Liver (tissue), 9 donors: ENCODE measurements around the gene CHSY1. TPM values are rescaled to one million over a fixed set of nuclear protein-coding genes. Genes with fewer than 3 reads are reported as not detected.

ENCODE experiments used
- DNase-seq: peaks from one replicate; pipeline ENCODE4 v3.0.0-alpha.2; 2017; ENCODE audit warnings: low spot score
- H3K27ac ChIP-seq, 2 donors: one replicate each; pipeline ENCODE4 v1.7.0; 2013; ENCODE audit warnings: inconsistent platforms in 2 of 2, low read length in 2 of 2, control low read depth in 1 of 2, low read depth in 1 of 2, mild to moderate bottlenecking in 1 of 2
- H3K27me3 ChIP-seq, 4 donors: one replicate each; pipeline versions ENCODE4 v1.6.1 to v1.7.0; 2013; ENCODE audit warnings: low read length in 3 of 4, inconsistent platforms in 1 of 4, mild to moderate bottlenecking in 1 of 4, moderate library complexity in 1 of 4; ENCODE audit not compliant: control insufficient read depth in 4 of 4, insufficient read depth in 4 of 4
- H3K36me3 ChIP-seq, 4 donors: one replicate each; pipeline versions ENCODE4 v1.6.1 to v1.7.0; 2013; ENCODE audit warnings: low read length in 3 of 4, mild to moderate bottlenecking in 3 of 4, low read depth in 1 of 4, moderate library complexity in 1 of 4; ENCODE audit not compliant: control insufficient read depth in 4 of 4, insufficient read depth in 3 of 4
- H3K4me1 ChIP-seq, 4 donors: one replicate each; pipeline versions ENCODE4 v1.6.1 to v1.7.0; 2013; ENCODE audit warnings: low read length in 3 of 4, mild to moderate bottlenecking in 3 of 4, moderate library complexity in 1 of 4; ENCODE audit not compliant: control insufficient read depth in 4 of 4, insufficient read depth in 4 of 4
- H3K4me3 ChIP-seq, 3 donors: one replicate each; pipeline versions ENCODE4 v1.6.1 to v1.7.0; 2013; ENCODE audit warnings: low read length in 3 of 3, control low read depth in 1 of 3, low read depth in 1 of 3, mild to moderate bottlenecking in 1 of 3
- H3K9ac ChIP-seq, 2 donors: one replicate each; pipeline ENCODE4 v1.7.0; 2013; ENCODE audit warnings: low read length in 2 of 2, mild to moderate bottlenecking in 2 of 2, moderate library complexity in 2 of 2, control low read depth in 1 of 2, low read depth in 1 of 2
- H3K9me3 ChIP-seq, 4 donors: one replicate each; pipeline versions ENCODE4 v1.6.1 to v1.7.0; 2013; ENCODE audit warnings: low read length in 3 of 4; ENCODE audit not compliant: control insufficient read depth in 4 of 4
- ATF3 ChIP-seq: IDR thresholded peaks from 2 replicates; pipeline ENCODE4 v1.6.1; 2016; ENCODE audit warnings: antibody characterized with exemption
- CTCF ChIP-seq: fragments of 150-350 bp; IDR thresholded peaks from 2 replicates; pipeline ENCODE4 v1.5.1; 2017; ENCODE audit warnings: improper control_type of control experiment, low read depth, low read length; ENCODE audit not compliant: missing input control
- EGR1 ChIP-seq, 2 donors: IDR thresholded peaks; 2 replicates each; pipeline ENCODE4 v1.6.1; 2016 to 2018; ENCODE audit warnings: antibody characterized with exemption in 2 of 2, low read depth in 2 of 2
- FOXA1 ChIP-seq: IDR thresholded peaks from 2 replicates; pipeline ENCODE4 v1.6.1; 2016; ENCODE audit warnings: antibody characterized with exemption
- FOXA2 ChIP-seq: IDR thresholded peaks from 2 replicates; pipeline ENCODE4 v1.6.1; 2016; ENCODE audit warnings: antibody characterized with exemption
- GABPA ChIP-seq, 2 donors: IDR thresholded peaks in 1 of 2; conservative IDR thresholded peaks in 1 of 2; 2 replicates each; pipeline ENCODE4 v1.6.1; 2016; ENCODE audit warnings: antibody characterized with exemption in 2 of 2, mild to moderate bottlenecking in 1 of 2, moderate library complexity in 1 of 2
- HNF4A ChIP-seq, 2 donors: conservative IDR thresholded peaks; 2 replicates each; pipeline ENCODE4 v1.6.1; 2016; ENCODE audit warnings: antibody characterized with exemption in 2 of 2, mild to moderate bottlenecking in 2 of 2
- HNF4G ChIP-seq: IDR thresholded peaks from 2 replicates; pipeline ENCODE4 v1.6.1; 2016; ENCODE audit warnings: antibody characterized with exemption
- JUND ChIP-seq, 2 donors: IDR thresholded peaks; 2 replicates each; pipeline ENCODE4 v1.6.1; 2016; ENCODE audit warnings: antibody characterized with exemption in 2 of 2
- MAX ChIP-seq: IDR thresholded peaks from 2 replicates; pipeline ENCODE4 v1.6.1; 2016; ENCODE audit warnings: antibody characterized with exemption
- NR2F2 ChIP-seq: IDR thresholded peaks from 2 replicates; pipeline ENCODE4 v1.6.1; 2016; ENCODE audit warnings: antibody characterized with exemption
- RAD21 ChIP-seq, 2 donors: IDR thresholded peaks; 2 replicates each; pipeline ENCODE4 v1.6.1; 2016; ENCODE audit warnings: antibody characterized with exemption in 2 of 2, mild to moderate bottlenecking in 2 of 2
- REST ChIP-seq: IDR thresholded peaks from 2 replicates; pipeline ENCODE4 v1.6.1; 2016; ENCODE audit warnings: antibody characterized with exemption, mild to moderate bottlenecking
- RXRA ChIP-seq, 2 donors: IDR thresholded peaks; 2 replicates each; pipeline ENCODE4 v1.6.1; 2017 to 2018; ENCODE audit warnings: antibody characterized with exemption in 2 of 2, mild to moderate bottlenecking in 1 of 2
- SP1 ChIP-seq: IDR thresholded peaks from 2 replicates; pipeline ENCODE4 v1.6.1; 2018; ENCODE audit warnings: antibody characterized with exemption, mild to moderate bottlenecking
- TAF1 ChIP-seq: conservative IDR thresholded peaks from 2 replicates; pipeline ENCODE4 v1.6.1; 2016; ENCODE audit warnings: antibody characterized with exemption, mild to moderate bottlenecking
- ZBTB33 ChIP-seq: IDR thresholded peaks from 2 replicates; pipeline ENCODE4 v1.6.1; 2016; ENCODE audit warnings: antibody characterized with exemption
- WGBS: extraction: QIAGEN DNeasy Blood & Tissue Kit; methylation state at CpG from one replicate; pipeline ENCODE4 v1.1.7; 2013; 5-methylcytosine and 5-hydroxymethylcytosine counted together
- polyA plus RNA-seq, 2 donors: library from polyadenylated mRNA; stranded (reverse) in 1 of 2; unstranded in 1 of 2; fragments of 200-250 nt in 1 of 2; fragments of >200 nt in 1 of 2; fragmentation: Nextera tagmentation in 1 of 2; extraction: Ambion mirVana in 1 of 2; gene quantifications; one replicate each; pipeline versions ENCODE4 v1.2.1 to v1.2.3, GENCODE V29; 2013 to 2015
- total RNA-seq, 2 donors: library from RNA; depleted of rRNA; stranded (reverse); fragments of >200 nt; gene quantifications; one replicate each; pipeline ENCODE4 v1.2.3, GENCODE V29; 2014
- donor health status: healthy.
- donor health status: healthy.
- donor health status: healthy.
- donor health status: healthy.
- donor health status: healthy.

CHSY1 gene
- total and polyA plus RNA-seq, 4 donors, result 1.4 to 12.3 (median 6.6) TPM

- H3K4me1 ChIP-seq, result no peaks in the 10 kb centered on the region
- H3K27me3 ChIP-seq, result no peaks in the 10 kb centered on the region
- no peak for DNase-seq
- H3K9me3 ChIP-seq, result peaks cover 0 to 4% (median 0%) of the 10 kb centered on the region in 4 donors
- H3K36me3 ChIP-seq, result peaks cover 0 to 1% (median 0%) of the 10 kb centered on the region in 4 donors
- no peak for TF ChIP-seq JUND (IDR thresholded peaks at IDR 0.05)
- no peak overlapping the region for H3K9ac ChIP-seq
- no peak overlapping the region for H3K27ac ChIP-seq
- H3K4me3 ChIP-seq, result no peak overlapping the region
These were observed 23.5 kb downstream of the CHSY1 start for GRCh38 chr15:101228313-101228712.

GRCh38 chr15:101225658-101226057 is 26.2 kb downstream of the CHSY1 start:
- TF ChIP-seq MAX (no peak), GABPA (IDR thresholded peaks at IDR 0.05 in 1 of 2, conservative IDR thresholded peaks at IDR 0.05 in 1 of 2) (no peak), EGR1 (IDR thresholded peaks at IDR 0.05; ENCODE audit: low read depth in 2 of 2) (no peak), ATF3 (no peak), ZBTB33 (no peak), RXRA (IDR thresholded peaks at IDR 0.05) (no peak), REST (no peak), JUND (IDR thresholded peaks at IDR 0.05) (no peak), SP1 (no peak), HNF4A (conservative IDR thresholded peaks at IDR 0.05) (no peak), RAD21 (IDR thresholded peaks at IDR 0.05) (no peak), HNF4G (no peak), FOXA2 (no peak), NR2F2 (no peak), FOXA1 (no peak), CTCF (no peak), TAF1 (no peak)
- H3K9ac ChIP-seq, result no peak overlapping the region
- H3K27ac ChIP-seq, result no peak overlapping the region
- DNase-seq, result no peak
- H3K4me3 ChIP-seq, result no peak overlapping the region
- H3K27me3 ChIP-seq, result no peaks in the 10 kb centered on the region
- no peaks in the 10 kb centered on the region for H3K4me1 ChIP-seq
- H3K36me3 ChIP-seq, result no peaks in the 10 kb centered on the region
- 81% methylated on average over 5 of the region's 5 CpGs for WGBS
- peaks cover 0 to 4% (median 0%) of the 10 kb centered on the region in 4 donors for H3K9me3 ChIP-seq
